ENCODE measurements around the gene RPL36. TPM values are rescaled to one million over a fixed set of nuclear protein-coding genes. Genes with fewer than 3 reads are reported as not detected.

The RPL36 gene
- 839 TPM for total RNA-seq (2013)
- polyA plus RNA-seq = 100 to 1,000 TPM; 336 to 708 (median 627) TPM
- polyA minus RNA-seq = 287 and 386 TPM in 2 replicates
- 63.4 to 263 (median 185) reads per million in 11 experiments for total RNA-seq

GRCh38 chr19:5690125-5690954 is at the start of gene RPL36:
Gene RPL36, plus strand, starts transcription at chr19:5690295. Its CDS starts 213 bp downstream, at chr19:5690508.
- Mint-ChIP-seq H3K4me3 (peak within 1 kb of the TSS; percentile 93 to 95), H3K36me3 (peaks cover 27 to 35% of the 10 kb centered on the region in 2 donors), H3K4me1 (peaks cover 28% of the 10 kb centered on the region), H3K27me3 (ENCODE audit: low read depth in 3 of 3) (peaks cover 0 to 4% (median 0%) of the 10 kb centered on the region in 3 donors), H3K27ac (peak within 1 kb of the TSS; percentile 87 to 95 (median 94)), H3K9me3 (peaks cover 0 to 8% (median 0%) of the 10 kb centered on the region in 7 donors)
- WGBS (ENCODE audit: insufficient coverage) = under 1% methylated on average over 68 of the region's 73 CpGs
- Histone ChIP-seq H3K27ac (ENCODE audit: low read depth in 1 of 2, low read length in 2 of 2) (peak within 1 kb of the TSS; percentile 88 to 92), H3K4me2 (replicated peaks; ENCODE audit: extremely low read depth, low read length, poor library complexity, severe bottlenecking) (peak within 1 kb of the TSS; percentile 71), H4K20me1 (ENCODE audit: insufficient read depth, low read length) (peaks cover 52% of the 10 kb centered on the region), H3K79me2 (ENCODE audit: insufficient read depth, low read length) (peaks cover 53% of the 10 kb centered on the region), H3K9ac (ENCODE audit: insufficient read depth, low read length, poor library complexity, severe bottlenecking) (peak within 1 kb of the TSS; percentile 92), H3K4me1 (ENCODE audit: control insufficient read depth in 1 of 2, insufficient read depth in 2 of 2, low read length in 2 of 2) (peaks cover 27 to 40% of the 10 kb centered on the region in 2 donors), H3K4me3 (replicated peaks in 1 of 3; ENCODE audit: low read depth in 2 of 3, low read length in 3 of 3) (peak within 1 kb of the TSS; percentile 56 to 99 (median 95)), H3K36me3 (replicated peaks in 1 of 2; ENCODE audit: control insufficient read depth in 1 of 2, insufficient read depth in 2 of 2, low read length in 2 of 2) (peaks cover 36 to 37% of the 10 kb centered on the region in 2 donors), H3K27me3 (ENCODE audit: control insufficient read depth in 2 of 2, insufficient read depth in 2 of 2, low read length in 2 of 2) (no peaks in the 10 kb centered on the region), H2AFZ (ENCODE audit: insufficient read depth, low read depth, low read length, poor library complexity, severe bottlenecking) (peak within 1 kb of the TSS; percentile 91), H3K9me3 (replicated peaks in 1 of 2; ENCODE audit: control insufficient read depth in 1 of 2, insufficient read depth in 1 of 2, low read length in 2 of 2) (no peaks in the 10 kb centered on the region)
- TF ChIP-seq CTCF (IDR thresholded peaks at IDR 0.05) = peak; percentile 97
- intact Hi-C loops (cut with micrococcal nuclease) = loop anchor here (2.0 kb wide), 3 partner anchors 28 to 100 kb away; partner anchors contain the start of genes CATSPERD (in 1 of the 2), DUS3L (in 1 of the 2) and LONP1 (in 1 of the 2)
- DNase-seq = peak; percentile 94 to 97 (median 95)

GRCh38 chr19:5641171-5641570 is 48.9 kb upstream of the RPL36 start:
- H3K9ac ChIP-seq (ENCODE audit: insufficient read depth, low read length, poor library complexity, severe bottlenecking) = no peak overlapping the region
- peaks cover 100% of the 10 kb centered on the region for H4K20me1 ChIP-seq (ENCODE audit: insufficient read depth, low read length)
- no peak overlapping the region for H3K4me2 ChIP-seq (replicated peaks; ENCODE audit: extremely low read depth, low read length, poor library complexity, severe bottlenecking)
- peaks cover 100% of the 10 kb centered on the region for H3K79me2 ChIP-seq (ENCODE audit: insufficient read depth, low read length)
- no peaks in the 10 kb centered on the region for H3K4me1 ChIP-seq (ENCODE audit: control insufficient read depth in 1 of 2, insufficient read depth in 2 of 2, low read length in 2 of 2)
- 88% methylated on average over 1 of the region's 4 CpGs for WGBS (ENCODE audit: insufficient coverage)
- H3K9me3 ChIP-seq (replicated peaks in 1 of 2; ENCODE audit: control insufficient read depth in 1 of 2, insufficient read depth in 1 of 2, low read length in 2 of 2) = no peaks in the 10 kb centered on the region
- Mint-ChIP-seq H3K27me3 (ENCODE audit: low read depth in 3 of 3) (no peaks in the 10 kb centered on the region), H3K9me3 (no peaks in the 10 kb centered on the region), H3K4me1 (peaks cover 3% of the 10 kb centered on the region), H3K4me3 (no peak overlapping the region), H3K36me3 (peaks cover 51 to 79% of the 10 kb centered on the region in 2 donors), H3K27ac (peak overlapping the region in 2 of 7 donors; percentile 7 to 38)
- H3K27me3 ChIP-seq (ENCODE audit: control insufficient read depth in 2 of 2, insufficient read depth in 2 of 2, low read length in 2 of 2) = no peaks in the 10 kb centered on the region
- no peak overlapping the region for H2AFZ ChIP-seq (ENCODE audit: insufficient read depth, low read depth, low read length, poor library complexity, severe bottlenecking)
- peak overlapping the region in 1 of 2 donors; percentile 20 for H3K27ac ChIP-seq (ENCODE audit: low read depth in 1 of 2, low read length in 2 of 2)
- DNase-seq = no peak
- TF ChIP-seq CTCF (IDR thresholded peaks at IDR 0.05) = no peak
- intact Hi-C loops (cut with micrococcal nuclease) = no loop called here
- no peak overlapping the region for H3K4me3 ChIP-seq (replicated peaks in 1 of 3; ENCODE audit: low read depth in 2 of 3, low read length in 3 of 3)
- H3K36me3 ChIP-seq (replicated peaks in 1 of 2; ENCODE audit: control insufficient read depth in 1 of 2, insufficient read depth in 2 of 2, low read length in 2 of 2) = peaks cover 48 to 71% of the 10 kb centered on the region in 2 donors

All from CD14-positive monocyte (primary cell).